ENCODE results near the gene CD276.

CD276 gene

DNA sequence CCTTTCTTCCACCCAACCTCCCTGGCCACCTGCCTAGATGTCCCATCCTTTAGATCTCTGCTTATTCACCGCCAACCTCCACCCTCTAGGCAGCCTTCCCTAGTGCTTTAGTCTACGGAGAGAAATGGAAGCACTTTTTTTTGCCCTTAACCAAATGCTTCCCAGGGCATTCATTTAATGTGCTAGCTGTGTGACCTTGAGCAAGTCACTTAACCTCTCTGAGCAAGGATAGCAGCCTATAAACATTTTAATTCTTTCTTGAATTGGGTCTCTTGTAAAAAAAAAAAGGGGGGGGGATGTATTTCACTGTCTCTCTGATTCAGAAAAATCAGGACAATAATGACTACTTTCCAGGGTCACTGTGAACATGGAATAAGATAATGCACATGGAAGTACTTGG, 72.2 kb downstream of the CD276 start:
- H3K27me3 ChIP-seq (ENCODE audit: low read length): no peaks in the 10 kb centered on the region
- H3K4me2 ChIP-seq (ENCODE audit: low read depth, low read length, poor library complexity, severe bottlenecking): no peak overlapping the region
- no peaks in the 10 kb centered on the region for H3F3A ChIP-seq (ENCODE audit: insufficient read depth)
- H3K4me3 ChIP-seq (ENCODE audit: insufficient read depth, low read length, poor library complexity, severe bottlenecking): no peak overlapping the region
- no peaks in the 10 kb centered on the region for H3K9me2 ChIP-seq (replicated peaks; ENCODE audit: insufficient read depth, low read length)
- no peaks in the 10 kb centered on the region for H3K36me3 ChIP-seq (ENCODE audit: low read length)
- no peaks in the 10 kb centered on the region for H4K20me1 ChIP-seq (ENCODE audit: low read depth, low read length)
- TF ChIP-seq EZH2phosphoT487 (conservative IDR thresholded peaks at IDR 0.05; ENCODE audit: low read length): no peak
- no peak for TF ChIP-seq CTCF (IDR thresholded peaks at IDR 0.05; ENCODE audit: insufficient read depth, low read length, poor library complexity, severe bottlenecking)
- H3K9me3 ChIP-seq (ENCODE audit: insufficient read depth, low read length): no peaks in the 10 kb centered on the region
- no peak overlapping the region for H3K27ac ChIP-seq (ENCODE audit: low read depth, low read length)
- no peaks in the 10 kb centered on the region for H3K79me2 ChIP-seq (ENCODE audit: insufficient read depth, low read length)
- H3K9ac ChIP-seq (ENCODE audit: low read length): no peak overlapping the region
- H2AFZ ChIP-seq (ENCODE audit: low read depth, low read length, severe bottlenecking): no peak overlapping the region

DNA sequence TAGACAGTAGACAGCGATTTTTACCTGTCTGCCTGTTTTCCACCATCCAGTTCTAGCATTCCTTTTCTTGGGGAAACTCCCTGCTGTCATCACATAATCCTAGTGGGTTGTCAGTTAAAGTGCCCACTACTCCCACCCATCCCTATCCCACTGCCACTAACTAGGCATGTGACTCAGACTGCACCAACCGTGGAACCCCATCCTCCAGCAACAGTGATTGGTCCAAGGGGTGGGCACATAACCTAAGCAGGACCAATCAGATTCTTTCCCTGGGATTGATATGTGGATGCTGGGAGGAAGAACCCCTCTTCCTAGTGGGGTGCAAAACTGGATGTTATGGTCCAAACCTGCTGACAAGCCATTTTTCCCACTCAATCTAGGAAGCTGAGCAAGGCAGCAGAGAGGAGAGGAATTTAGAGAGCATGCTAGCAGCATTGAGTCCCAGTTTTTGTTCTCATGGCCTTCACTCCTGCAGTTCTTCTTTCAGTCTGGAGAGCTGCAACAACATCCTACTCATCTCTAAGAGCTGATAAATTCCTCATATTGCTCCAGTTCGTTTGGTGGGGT, 72.8 kb downstream of the CD276 start:
- no peaks in the 10 kb centered on the region for H3K79me2 ChIP-seq (ENCODE audit: insufficient read depth, low read length)
- no peaks in the 10 kb centered on the region for H3K36me3 ChIP-seq (ENCODE audit: low read length)
- TF ChIP-seq EZH2phosphoT487 (conservative IDR thresholded peaks at IDR 0.05; ENCODE audit: low read length) (no peak), CTCF (IDR thresholded peaks at IDR 0.05; ENCODE audit: insufficient read depth, low read length, poor library complexity, severe bottlenecking) (no peak)
- H3K9me2 ChIP-seq (replicated peaks; ENCODE audit: insufficient read depth, low read length): no peaks in the 10 kb centered on the region
- H3K27me3 ChIP-seq (ENCODE audit: low read length): no peaks in the 10 kb centered on the region
- no peaks in the 10 kb centered on the region for H4K20me1 ChIP-seq (ENCODE audit: low read depth, low read length)
- no peaks in the 10 kb centered on the region for H3F3A ChIP-seq (ENCODE audit: insufficient read depth)
- H3K4me3 ChIP-seq (ENCODE audit: insufficient read depth, low read length, poor library complexity, severe bottlenecking): no peak overlapping the region
- H3K9ac ChIP-seq (ENCODE audit: low read length): no peak overlapping the region
- no peak overlapping the region for H3K27ac ChIP-seq (ENCODE audit: low read depth, low read length)
- H3K4me2 ChIP-seq (ENCODE audit: low read depth, low read length, poor library complexity, severe bottlenecking): no peak overlapping the region
- no peaks in the 10 kb centered on the region for H3K9me3 ChIP-seq (ENCODE audit: insufficient read depth, low read length)
- no peak overlapping the region for H2AFZ ChIP-seq (ENCODE audit: low read depth, low read length, severe bottlenecking)

- no peak overlapping the region for H2AFZ ChIP-seq (ENCODE audit: low read depth, low read length, severe bottlenecking)
- no peaks in the 10 kb centered on the region for H4K20me1 ChIP-seq (ENCODE audit: low read depth, low read length)
- H3K9me3 ChIP-seq (ENCODE audit: insufficient read depth, low read length): no peaks in the 10 kb centered on the region
- no peaks in the 10 kb centered on the region for H3K27me3 ChIP-seq (ENCODE audit: low read length)
- H3K79me2 ChIP-seq (ENCODE audit: insufficient read depth, low read length): no peaks in the 10 kb centered on the region
- no peak overlapping the region for H3K4me3 ChIP-seq (ENCODE audit: insufficient read depth, low read length, poor library complexity, severe bottlenecking)
- no peaks in the 10 kb centered on the region for H3F3A ChIP-seq (ENCODE audit: insufficient read depth)
- no peaks in the 10 kb centered on the region for H3K36me3 ChIP-seq (ENCODE audit: low read length)
- no peak overlapping the region for H3K27ac ChIP-seq (ENCODE audit: low read depth, low read length)
- TF ChIP-seq EZH2phosphoT487 (conservative IDR thresholded peaks at IDR 0.05; ENCODE audit: low read length) (no peak), CTCF (IDR thresholded peaks at IDR 0.05; ENCODE audit: insufficient read depth, low read length, poor library complexity, severe bottlenecking) (no peak)
- no peaks in the 10 kb centered on the region for H3K9me2 ChIP-seq (replicated peaks; ENCODE audit: insufficient read depth, low read length)
- no peak overlapping the region for H3K4me2 ChIP-seq (ENCODE audit: low read depth, low read length, poor library complexity, severe bottlenecking)
- H3K9ac ChIP-seq (ENCODE audit: low read length): no peak overlapping the region
Measured at GRCh38 chr15:73757571-73757970, 73.4 kb downstream of the CD276 start.

All from SU-DHL-6 (cell line).